OCI-LY1 (cell line): ENCODE results near the gene NPAS2.

Source experiments
- H2AFZ ChIP-seq: fragments of 200-600 bp; sonication (generic), shearing (Covaris generic); 2 replicates; pipeline ENCODE4 v1.6.0; 2014; ENCODE audit warnings: antibody characterized with exemption, mild to moderate bottlenecking, low read length
- H3F3A ChIP-seq: fragments of 200-600 bp; sonication (generic), shearing (Covaris generic); 2 replicates; pipeline ENCODE4 v1.6.0; 2014; ENCODE audit warnings: mild to moderate bottlenecking, antibody characterized with exemption, low read length, moderate library complexity; ENCODE audit not compliant: insufficient read depth
- H3K27ac ChIP-seq: fragments of 200-600 bp; sonication (generic); 2 replicates; pipeline ENCODE4 v1.5.1; 2014; ENCODE audit warnings: low read length, mixed run types, mild to moderate bottlenecking, low read depth; ENCODE audit not compliant: poor library complexity, severe bottlenecking
- H3K27me3 ChIP-seq: fragments of 200-600 bp; sonication (generic); 2 replicates; pipeline ENCODE4 v1.6.0; 2014; ENCODE audit warnings: antibody characterized with exemption, mild to moderate bottlenecking, low read length, moderate library complexity; ENCODE audit not compliant: insufficient read depth
- H3K36me3 ChIP-seq: fragments of 200-600 bp; sonication (generic); 2 replicates; pipeline ENCODE4 v1.6.1; 2014; ENCODE audit warnings: mild to moderate bottlenecking, antibody characterized with exemption, low read length, moderate library complexity, mixed read lengths; ENCODE audit not compliant: insufficient read depth
- H3K4me1 ChIP-seq: fragments of 200-600 bp; sonication (generic); 2 replicates; pipeline ENCODE4 v1.5.1; 2014; ENCODE audit warnings: mild to moderate bottlenecking, low read length, moderate library complexity; ENCODE audit not compliant: insufficient read depth, severe bottlenecking
- H3K4me2 ChIP-seq: fragments of 200-600 bp; sonication (generic), shearing (Covaris generic); 2 replicates; pipeline ENCODE4 v1.6.1; 2014; ENCODE audit warnings: low read length
- H3K4me3 ChIP-seq: fragments of 200-600 bp; sonication (generic); 2 replicates; pipeline ENCODE4 v1.5.1; 2014; ENCODE audit warnings: low read length, low read depth, mild to moderate bottlenecking, mixed read lengths; ENCODE audit not compliant: poor library complexity, severe bottlenecking
- H3K79me2 ChIP-seq: fragments of 200-600 bp; shearing (Covaris generic); 2 replicates; pipeline ENCODE4 v1.6.1; 2016; ENCODE audit warnings: mixed run types, low read length, mixed read lengths; ENCODE audit not compliant: insufficient read depth
- H3K9ac ChIP-seq: fragments of 200-600 bp; sonication (generic), shearing (Covaris generic); 2 replicates; pipeline ENCODE4 v1.6.1; 2014; ENCODE audit warnings: mild to moderate bottlenecking, low read length, mixed read lengths
- H3K9me2 ChIP-seq: fragments of 200-600 bp; sonication (generic), shearing (Covaris generic); 2 replicates; pipeline ENCODE4 v1.6.1; 2014; ENCODE audit warnings: low read depth, mild to moderate bottlenecking, low read length, mixed read lengths
- H3K9me3 ChIP-seq: fragments of 200-600 bp; shearing (Covaris generic); 2 replicates; pipeline ENCODE4 v1.6.1; 2014; ENCODE audit warnings: low read length, mixed read lengths
- H4K20me1 ChIP-seq: fragments of 200-600 bp; sonication (generic), shearing (Covaris generic); 2 replicates; pipeline ENCODE4 v1.6.0; 2016; ENCODE audit warnings: mild to moderate bottlenecking, low read length; ENCODE audit not compliant: insufficient read depth
- CTCF ChIP-seq: fragments of 200-600 bp; sonication (generic), shearing (Covaris generic); IDR thresholded peaks from 2 replicates; pipeline ENCODE4 v1.5.1; 2017; ENCODE audit warnings: mild to moderate bottlenecking, antibody characterized with exemption, low read length, moderate library complexity, mixed read lengths
- EZH2 ChIP-seq: fragments of 200-600 bp; sonication (generic), shearing (Covaris generic); IDR thresholded peaks from 2 replicates; pipeline ENCODE4 v1.8.0; 2017; ENCODE audit warnings: borderline replicate concordance, mixed run types, mild to moderate bottlenecking, antibody characterized with exemption, low read length, moderate library complexity, mixed read lengths

NPAS2 gene

GRCh38 chr2:100859902-100860301 lies 40.0 kb downstream of the NPAS2 start:
- Histone ChIP-seq H3K4me1 (peaks cover 37% of the 10 kb centered on the region), H3F3A (no peaks in the 10 kb centered on the region)

GRCh38 chr2:100861340-100861739 lies 41.4 kb downstream of the NPAS2 start:
- Histone ChIP-seq H3K36me3 (peaks cover 4% of the 10 kb centered on the region; the same call in 1 of the 2 replicates), H3K9ac (no peak overlapping the region), H3K4me2 (no peak overlapping the region), H3K27me3 (no peaks in the 10 kb centered on the region), H3K79me2 (no peaks in the 10 kb centered on the region), H3K9me3 (no peaks in the 10 kb centered on the region), H4K20me1 (no peaks in the 10 kb centered on the region), H3K27ac (peak overlapping the region; percentile 52), H3K4me1 (peaks cover 32% of the 10 kb centered on the region), H3K9me2 (no peaks in the 10 kb centered on the region), H3K4me3 (no peak overlapping the region), H2AFZ (no peak overlapping the region), H3F3A (no peaks in the 10 kb centered on the region)
- no peak for TF ChIP-seq CTCF
- TF ChIP-seq EZH2, result no peak

More at GRCh38 chr2:100859902-100860301, 40.0 kb downstream of the NPAS2 start:
- TF ChIP-seq CTCF (no peak), EZH2 (no peak)
- Histone ChIP-seq H3K9me2 (no peaks in the 10 kb centered on the region), H3K27me3 (no peaks in the 10 kb centered on the region; the same call in 1 of the 2 replicates), H3K9ac (no peak overlapping the region), H3K36me3 (peaks cover 4% of the 10 kb centered on the region; the same call in 1 of the 2 replicates), H3K4me3 (no peak overlapping the region), H3K9me3 (no peaks in the 10 kb centered on the region), H2AFZ (no peak overlapping the region), H3K4me2 (no peak overlapping the region), H4K20me1 (no peaks in the 10 kb centered on the region), H3K27ac (no peak overlapping the region), H3K79me2 (no peaks in the 10 kb centered on the region)

GRCh38 chr2:100862081-100862480 lies 42.1 kb downstream of the NPAS2 start:
- no peak for TF ChIP-seq CTCF
- peaks cover 4% of the 10 kb centered on the region; the same call in 1 of the 2 replicates for H3K36me3 ChIP-seq
- no peaks in the 10 kb centered on the region for H3F3A ChIP-seq
- peak overlapping the region; percentile 9; the same call in 1 of the 2 replicates for H2AFZ ChIP-seq
- peak overlapping the region; percentile 26; the same call in 1 of the 2 replicates for H3K4me2 ChIP-seq
- no peaks in the 10 kb centered on the region for H3K27me3 ChIP-seq
- no peak overlapping the region for H3K4me3 ChIP-seq
- H3K9ac ChIP-seq, result no peak overlapping the region; the same call in 1 of the 2 replicates
- H4K20me1 ChIP-seq, result no peaks in the 10 kb centered on the region
- no peaks in the 10 kb centered on the region for H3K79me2 ChIP-seq
- peaks cover 31% of the 10 kb centered on the region for H3K4me1 ChIP-seq
- peaks cover 2% of the 10 kb centered on the region; the same call in 1 of the 2 replicates for H3K9me3 ChIP-seq
- no peaks in the 10 kb centered on the region for H3K9me2 ChIP-seq
- peak overlapping the region; percentile 52 for H3K27ac ChIP-seq
